GM23338 (cell line): ENCODE results near the gene LEFTY1. TPM values are rescaled to one million over a fixed set of nuclear protein-coding genes. Genes with fewer than 3 reads are reported as not detected.

ENCODE experiments used
- ATAC-seq: fragments of 200-7000 bp; cut with Tn5 transposase; 3 replicates; pipeline ENCODE4 v1.9.1; 2020
- DNase-seq: peaks from one replicate; pipeline ENCODE4 v3.0.0-alpha.2; 2015; ENCODE audit warnings: low spot score
- H2AFZ ChIP-seq: fragments of 200-600 bp; sonication (generic); 2 replicates; pipeline ENCODE4 v1.8.0; 2016; ENCODE audit warnings: antibody characterized with exemption, mild to moderate bottlenecking, moderate library complexity
- H3F3A ChIP-seq: fragments of 200-600 bp; sonication (generic); replicated peaks from 2 replicates; pipeline ENCODE4 v1.8.0; 2017; ENCODE audit warnings: antibody characterized with exemption, mixed run types, low read depth
- H3K27ac ChIP-seq: fragments of 200-600 bp; sonication (generic); 2 replicates; pipeline ENCODE4 v1.6.1; 2016; ENCODE audit warnings: low read depth
- H3K27me3 ChIP-seq: fragments of 200-600 bp; sonication (generic); 2 replicates; pipeline ENCODE4 v1.8.0; 2016; ENCODE audit warnings: mild to moderate bottlenecking, mixed run types, moderate library complexity; ENCODE audit not compliant: insufficient read depth
- H3K36me3 ChIP-seq: fragments of 200-600 bp; sonication (generic); 2 replicates; pipeline ENCODE4 v1.8.0; 2016; ENCODE audit warnings: mild to moderate bottlenecking; ENCODE audit not compliant: insufficient read depth
- H3K4me1 ChIP-seq: fragments of 200-600 bp; sonication (generic); 2 replicates; pipeline ENCODE4 v1.8.0; 2016; ENCODE audit warnings: mild to moderate bottlenecking, moderate library complexity; ENCODE audit not compliant: insufficient read depth
- H3K4me2 ChIP-seq: fragments of 200-600 bp; sonication (generic); 2 replicates; pipeline ENCODE4 v1.7.1; 2017; ENCODE audit warnings: mixed run types
- H3K4me3 ChIP-seq: fragments of 200-600 bp; sonication (generic); 2 replicates; pipeline ENCODE4 v1.6.1; 2016; ENCODE audit warnings: mixed run types
- H3K79me2 ChIP-seq: fragments of 200-600 bp; sonication (generic); replicated peaks from 2 replicates; pipeline ENCODE4 v1.8.0; 2017; ENCODE audit warnings: mild to moderate bottlenecking; ENCODE audit not compliant: insufficient read depth
- H3K9me2 ChIP-seq: fragments of 200-600 bp; sonication (generic); 2 replicates; pipeline ENCODE4 v1.8.0; 2017; ENCODE audit not compliant: insufficient read depth
- H4K20me1 ChIP-seq: fragments of 200-600 bp; sonication (generic); replicated peaks from 2 replicates; pipeline ENCODE4 v1.8.0; 2017; ENCODE audit warnings: mild to moderate bottlenecking; ENCODE audit not compliant: insufficient read depth
- H3K27ac Mint-ChIP-seq: 2 replicates; pipeline ENCODE4 v1.8.0; 2020; ENCODE audit warnings: inconsistent platforms, mild to moderate bottlenecking, moderate library complexity, mixed read lengths
- H3K27me3 Mint-ChIP-seq: 3 replicates; pipeline ENCODE4 v1.8.0; 2022; ENCODE audit warnings: low read depth, mild to moderate bottlenecking, moderate library complexity, mixed read lengths, inconsistent platforms; ENCODE audit not compliant: insufficient read depth, poor library complexity
- H3K36me3 Mint-ChIP-seq: 3 replicates; pipeline ENCODE4 v1.8.0; 2021; ENCODE audit warnings: low read depth, mild to moderate bottlenecking, inconsistent platforms, moderate library complexity, mixed read lengths
- H3K4me1 Mint-ChIP-seq: 3 replicates; pipeline ENCODE4 v1.8.0; 2020; ENCODE audit warnings: mild to moderate bottlenecking, inconsistent platforms, mixed read lengths
- H3K4me3 Mint-ChIP-seq: 3 replicates; pipeline ENCODE4 v1.8.0; 2021; ENCODE audit warnings: moderate library complexity, mild to moderate bottlenecking, inconsistent platforms, mixed read lengths
- H3K9me3 Mint-ChIP-seq: 3 replicates; pipeline ENCODE4 v1.8.0; 2020; ENCODE audit warnings: moderate library complexity, mild to moderate bottlenecking, inconsistent platforms, mixed read lengths
- CREB1 ChIP-seq: fragments of 250-450 bp; sonication (Bioruptor Pico); IDR thresholded peaks from 2 replicates; pipeline ENCODE4 v1.5.0; 2020; ENCODE audit warnings: low read depth, mild to moderate bottlenecking, moderate library complexity
- CTCF ChIP-seq, 2 experiments: fragments of 200-600 bp in 1 of 2; sonication (generic) in 1 of 2; conservative IDR thresholded peaks; 2 replicates each; pipeline versions ENCODE4 v1.5.1 to v1.6.1; 2016 to 2017; ENCODE audit warnings: antibody characterized with exemption in 2 of 2, low read depth in 2 of 2, mild to moderate bottlenecking in 2 of 2, moderate library complexity in 1 of 2
- ETS1 ChIP-seq: IDR thresholded peaks from 2 replicates; pipeline ENCODE4 v1.6.1; 2016; ENCODE audit warnings: antibody characterized with exemption
- EZH2 ChIP-seq: fragments of 200-600 bp; sonication (generic); IDR thresholded peaks from one replicate; pipeline ENCODE4 v1.8.0; 2017; ENCODE audit warnings: antibody characterized with exemption, mild to moderate bottlenecking, low read depth; ENCODE audit not compliant: unreplicated experiment
- EZH2phosphoT487 ChIP-seq: fragments of 200-600 bp; sonication (generic); IDR thresholded peaks from one replicate; pipeline ENCODE4 v1.8.1; 2018; ENCODE audit warnings: antibody characterized with exemption; ENCODE audit not compliant: unreplicated experiment
- JUNB ChIP-seq: IDR thresholded peaks from one replicate; pipeline ENCODE4 v1.6.1; 2016; ENCODE audit warnings: antibody characterized with exemption; ENCODE audit not compliant: unreplicated experiment
- NANOG ChIP-seq: IDR thresholded peaks from 2 replicates; pipeline ENCODE4 v1.6.1; 2016; ENCODE audit warnings: antibody characterized with exemption, borderline replicate concordance
- POLR2AphosphoS5 ChIP-seq: IDR thresholded peaks from 2 replicates; pipeline ENCODE4 v1.6.1; 2016; ENCODE audit warnings: antibody characterized with exemption, low read depth
- STAT1 ChIP-seq: IDR thresholded peaks from one replicate; pipeline ENCODE4 v1.6.1; 2016; ENCODE audit warnings: antibody characterized with exemption; ENCODE audit not compliant: unreplicated experiment
- ZNF114 ChIP-seq: fragments of 250-450 bp; sonication (Bioruptor Pico); IDR thresholded peaks from 2 replicates; pipeline ENCODE4 v1.5.0; 2020; ENCODE audit warnings: mild to moderate bottlenecking, moderate library complexity
- ZNF331 ChIP-seq: fragments of 250-450 bp; sonication (Bioruptor Pico); IDR thresholded peaks from 2 replicates; pipeline ENCODE4 v1.5.0; 2020; ENCODE audit warnings: low read depth, mild to moderate bottlenecking, moderate library complexity
- polyA plus RNA-seq: library from polyadenylated mRNA; unstranded; fragments of >200 nt; fragmentation: Nextera tagmentation; extraction: Ambion mirVana; gene quantifications from 2 replicates; pipeline ENCODE4 v1.2.1, GENCODE V29; 2016
- total RNA-seq: library from RNA; depleted of rRNA; stranded (reverse); fragments of >200 nt; shearing (Covaris generic); gene quantifications from 2 replicates; pipeline ENCODE4 v1.2.3, GENCODE V29; 2014
- TF ChIP-seq, protein P1 (sequence below): IDR thresholded peaks from one replicate; pipeline ENCODE4 v1.6.1; 2018; ENCODE audit warnings: antibody characterized with exemption; ENCODE audit not compliant: unreplicated experiment
- TF ChIP-seq, protein P2 (sequence below): fragments of 250-450 bp; sonication (Bioruptor Pico); IDR thresholded peaks from 2 replicates; pipeline ENCODE4 v1.5.0; 2020; ENCODE audit warnings: mild to moderate bottlenecking, moderate library complexity

LEFTY1 gene
- total and polyA plus RNA-seq, 2 experiments from 2014 or later, result 27.5 to 65.4 TPM

GRCh38 chr1:225908013-225908640, 19.2 kb upstream of the LEFTY1 start:
- Histone ChIP-seq H3K36me3 (no peaks in the 10 kb centered on the region), H3K4me2 (no peak overlapping the region), H2AFZ (no peak overlapping the region), H3K27ac (no peak overlapping the region), H3K27me3 (no peaks in the 10 kb centered on the region), H4K20me1 (no peaks in the 10 kb centered on the region), H3F3A (no peaks in the 10 kb centered on the region), H3K9me2 (no peaks in the 10 kb centered on the region), H3K4me1 (peaks cover 11% of the 10 kb centered on the region), H3K4me3 (no peak overlapping the region), H3K79me2 (no peaks in the 10 kb centered on the region)
- TF ChIP-seq EZH2 (no peak), ZNF114 (CRISPR knock-in tag) (no peak), CREB1 (no peak), NANOG (no peak), ETS1 (no peak), CTCF (conservative IDR thresholded peaks at IDR 0.05; ENCODE audit: low read depth in 2 of 2) (no peak), ZNF331 (CRISPR knock-in tag) (no peak), STAT1 (no peak), POLR2AphosphoS5 (no peak), JUNB (no peak), EZH2phosphoT487 (no peak)
- TF ChIP-seq, protein P1, sequence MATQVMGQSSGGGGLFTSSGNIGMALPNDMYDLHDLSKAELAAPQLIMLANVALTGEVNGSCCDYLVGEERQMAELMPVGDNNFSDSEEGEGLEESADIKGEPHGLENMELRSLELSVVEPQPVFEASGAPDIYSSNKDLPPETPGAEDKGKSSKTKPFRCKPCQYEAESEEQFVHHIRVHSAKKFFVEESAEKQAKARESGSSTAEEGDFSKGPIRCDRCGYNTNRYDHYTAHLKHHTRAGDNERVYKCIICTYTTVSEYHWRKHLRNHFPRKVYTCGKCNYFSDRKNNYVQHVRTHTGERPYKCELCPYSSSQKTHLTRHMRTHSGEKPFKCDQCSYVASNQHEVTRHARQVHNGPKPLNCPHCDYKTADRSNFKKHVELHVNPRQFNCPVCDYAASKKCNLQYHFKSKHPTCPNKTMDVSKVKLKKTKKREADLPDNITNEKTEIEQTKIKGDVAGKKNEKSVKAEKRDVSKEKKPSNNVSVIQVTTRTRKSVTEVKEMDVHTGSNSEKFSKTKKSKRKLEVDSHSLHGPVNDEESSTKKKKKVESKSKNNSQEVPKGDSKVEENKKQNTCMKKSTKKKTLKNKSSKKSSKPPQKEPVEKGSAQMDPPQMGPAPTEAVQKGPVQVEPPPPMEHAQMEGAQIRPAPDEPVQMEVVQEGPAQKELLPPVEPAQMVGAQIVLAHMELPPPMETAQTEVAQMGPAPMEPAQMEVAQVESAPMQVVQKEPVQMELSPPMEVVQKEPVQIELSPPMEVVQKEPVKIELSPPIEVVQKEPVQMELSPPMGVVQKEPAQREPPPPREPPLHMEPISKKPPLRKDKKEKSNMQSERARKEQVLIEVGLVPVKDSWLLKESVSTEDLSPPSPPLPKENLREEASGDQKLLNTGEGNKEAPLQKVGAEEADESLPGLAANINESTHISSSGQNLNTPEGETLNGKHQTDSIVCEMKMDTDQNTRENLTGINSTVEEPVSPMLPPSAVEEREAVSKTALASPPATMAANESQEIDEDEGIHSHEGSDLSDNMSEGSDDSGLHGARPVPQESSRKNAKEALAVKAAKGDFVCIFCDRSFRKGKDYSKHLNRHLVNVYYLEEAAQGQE, result no peak
- TF ChIP-seq, protein P2, sequence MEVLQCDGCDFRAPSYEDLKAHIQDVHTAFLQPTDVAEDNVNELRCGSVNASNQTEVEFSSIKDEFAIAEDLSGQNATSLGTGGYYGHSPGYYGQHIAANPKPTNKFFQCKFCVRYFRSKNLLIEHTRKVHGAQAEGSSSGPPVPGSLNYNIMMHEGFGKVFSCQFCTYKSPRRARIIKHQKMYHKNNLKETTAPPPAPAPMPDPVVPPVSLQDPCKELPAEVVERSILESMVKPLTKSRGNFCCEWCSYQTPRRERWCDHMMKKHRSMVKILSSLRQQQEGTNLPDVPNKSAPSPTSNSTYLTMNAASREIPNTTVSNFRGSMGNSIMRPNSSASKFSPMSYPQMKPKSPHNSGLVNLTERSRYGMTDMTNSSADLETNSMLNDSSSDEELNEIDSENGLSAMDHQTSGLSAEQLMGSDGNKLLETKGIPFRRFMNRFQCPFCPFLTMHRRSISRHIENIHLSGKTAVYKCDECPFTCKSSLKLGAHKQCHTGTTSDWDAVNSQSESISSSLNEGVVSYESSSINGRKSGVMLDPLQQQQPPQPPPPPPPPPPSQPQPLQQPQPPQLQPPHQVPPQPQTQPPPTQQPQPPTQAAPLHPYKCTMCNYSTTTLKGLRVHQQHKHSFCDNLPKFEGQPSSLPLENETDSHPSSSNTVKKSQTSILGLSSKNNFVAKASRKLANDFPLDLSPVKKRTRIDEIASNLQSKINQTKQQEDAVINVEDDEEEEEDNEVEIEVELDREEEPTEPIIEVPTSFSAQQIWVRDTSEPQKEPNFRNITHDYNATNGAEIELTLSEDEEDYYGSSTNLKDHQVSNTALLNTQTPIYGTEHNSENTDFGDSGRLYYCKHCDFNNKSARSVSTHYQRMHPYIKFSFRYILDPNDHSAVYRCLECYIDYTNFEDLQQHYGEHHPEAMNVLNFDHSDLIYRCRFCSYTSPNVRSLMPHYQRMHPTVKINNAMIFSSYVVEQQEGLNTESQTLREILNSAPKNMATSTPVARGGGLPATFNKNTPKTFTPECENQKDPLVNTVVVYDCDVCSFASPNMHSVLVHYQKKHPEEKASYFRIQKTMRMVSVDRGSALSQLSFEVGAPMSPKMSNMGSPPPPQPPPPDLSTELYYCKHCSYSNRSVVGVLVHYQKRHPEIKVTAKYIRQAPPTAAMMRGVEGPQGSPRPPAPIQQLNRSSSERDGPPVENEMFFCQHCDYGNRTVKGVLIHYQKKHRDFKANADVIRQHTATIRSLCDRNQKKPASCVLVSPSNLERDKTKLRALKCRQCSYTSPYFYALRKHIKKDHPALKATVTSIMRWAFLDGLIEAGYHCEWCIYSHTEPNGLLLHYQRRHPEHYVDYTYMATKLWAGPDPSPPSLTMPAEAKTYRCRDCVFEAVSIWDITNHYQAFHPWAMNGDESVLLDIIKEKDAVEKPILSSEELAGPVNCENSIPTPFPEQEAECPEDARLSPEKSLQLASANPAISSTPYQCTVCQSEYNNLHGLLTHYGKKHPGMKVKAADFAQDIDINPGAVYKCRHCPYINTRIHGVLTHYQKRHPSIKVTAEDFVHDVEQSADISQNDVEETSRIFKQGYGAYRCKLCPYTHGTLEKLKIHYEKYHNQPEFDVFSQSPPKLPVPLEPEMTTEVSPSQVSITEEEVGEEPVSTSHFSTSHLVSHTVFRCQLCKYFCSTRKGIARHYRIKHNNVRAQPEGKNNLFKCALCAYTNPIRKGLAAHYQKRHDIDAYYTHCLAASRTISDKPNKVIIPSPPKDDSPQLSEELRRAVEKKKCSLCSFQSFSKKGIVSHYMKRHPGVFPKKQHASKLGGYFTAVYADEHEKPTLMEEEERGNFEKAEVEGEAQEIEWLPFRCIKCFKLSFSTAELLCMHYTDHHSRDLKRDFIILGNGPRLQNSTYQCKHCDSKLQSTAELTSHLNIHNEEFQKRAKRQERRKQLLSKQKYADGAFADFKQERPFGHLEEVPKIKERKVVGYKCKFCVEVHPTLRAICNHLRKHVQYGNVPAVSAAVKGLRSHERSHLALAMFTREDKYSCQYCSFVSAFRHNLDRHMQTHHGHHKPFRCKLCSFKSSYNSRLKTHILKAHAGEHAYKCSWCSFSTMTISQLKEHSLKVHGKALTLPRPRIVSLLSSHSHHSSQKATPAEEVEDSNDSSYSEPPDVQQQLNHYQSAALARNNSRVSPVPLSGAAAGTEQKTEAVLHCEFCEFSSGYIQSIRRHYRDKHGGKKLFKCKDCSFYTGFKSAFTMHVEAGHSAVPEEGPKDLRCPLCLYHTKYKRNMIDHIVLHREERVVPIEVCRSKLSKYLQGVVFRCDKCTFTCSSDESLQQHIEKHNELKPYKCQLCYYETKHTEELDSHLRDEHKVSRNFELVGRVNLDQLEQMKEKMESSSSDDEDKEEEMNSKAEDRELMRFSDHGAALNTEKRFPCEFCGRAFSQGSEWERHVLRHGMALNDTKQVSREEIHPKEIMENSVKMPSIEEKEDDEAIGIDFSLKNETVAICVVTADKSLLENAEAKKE (CRISPR knock-in tag), result no peak
- H3K27me3 Mint-ChIP-seq, result peaks cover 16% of the 10 kb centered on the region
- no peak for ATAC-seq
- DNase-seq, result no peak
- H3K27ac Mint-ChIP-seq, result no peak overlapping the region
- no peaks in the 10 kb centered on the region; the same call in 2 of the 3 replicates for H3K36me3 Mint-ChIP-seq
- no peak overlapping the region for H3K4me3 Mint-ChIP-seq
- H3K4me1 Mint-ChIP-seq, result peaks cover 21% of the 10 kb centered on the region
- no peaks in the 10 kb centered on the region; the same call in 1 of the 3 replicates for H3K9me3 Mint-ChIP-seq
